ENCODE measurements around the gene SLC24A4.

SLC24A4 gene

GRCh38 chr14:92435154-92435553 lies 112.2 kb downstream of the SLC24A4 start:
- no peak overlapping the region for H2AK5ac ChIP-seq (ENCODE audit: low read depth, low read length)
- H4K91ac ChIP-seq (ENCODE audit: low read depth, low read length, poor library complexity) = no peak overlapping the region
- H2AFZ ChIP-seq (ENCODE audit: low read length) = no peak overlapping the region
- no peak overlapping the region for H3K4me3 ChIP-seq (ENCODE audit: low read length in 2 of 2)
- H3K27ac ChIP-seq (replicated peaks; ENCODE audit: low read length) = no peak overlapping the region
- H3K18ac ChIP-seq (ENCODE audit: low read length) = no peak overlapping the region
- H2BK5ac ChIP-seq (ENCODE audit: low read length) = no peak overlapping the region
- no peak overlapping the region for H3K4ac ChIP-seq (ENCODE audit: low read length)
- no peak overlapping the region for H2BK12ac ChIP-seq (ENCODE audit: low read length)
- no peak overlapping the region for H3K9ac ChIP-seq (ENCODE audit: low read depth, low read length, poor library complexity)
- no peak overlapping the region for H3K4me2 ChIP-seq (ENCODE audit: insufficient read depth, low read length, poor library complexity, severe bottlenecking)
- H2BK15ac ChIP-seq (ENCODE audit: low read length) = no peak overlapping the region
- H4K8ac ChIP-seq (ENCODE audit: low read depth, low read length) = no peak overlapping the region
- H3K27me3 ChIP-seq (ENCODE audit: control insufficient read depth in 3 of 3, insufficient read depth in 3 of 3, low read depth in 1 of 3, low read length in 3 of 3) = no peaks in the 10 kb centered on the region
- no peaks in the 10 kb centered on the region for H3K9me3 ChIP-seq (replicated peaks in 1 of 2; ENCODE audit: control insufficient read depth in 2 of 2, insufficient read depth in 1 of 2, low read depth in 1 of 2, low read length in 2 of 2)
- H3K14ac ChIP-seq (ENCODE audit: low read length) = no peak overlapping the region
- no peak overlapping the region for H2BK120ac ChIP-seq (ENCODE audit: low read depth, low read length)
- H3K79me1 ChIP-seq (ENCODE audit: low read depth, low read length) = no peaks in the 10 kb centered on the region
- no peak overlapping the region for H3K23ac ChIP-seq (ENCODE audit: low read depth, low read length, poor library complexity)
- no peak for DNase-seq (ENCODE audit: low spot score)
- H3K4me1 ChIP-seq (ENCODE audit: control insufficient read depth in 2 of 2, insufficient read depth in 1 of 2, low read depth in 1 of 2, low read length in 2 of 2) = no peaks in the 10 kb centered on the region
- H3K36me3 ChIP-seq (replicated peaks in 1 of 2; ENCODE audit: control insufficient read depth in 2 of 2, insufficient read depth in 2 of 2, low read length in 2 of 2) = no peaks in the 10 kb centered on the region

- no peak overlapping the region for H2BK120ac ChIP-seq (ENCODE audit: low read depth, low read length)
- H2AK5ac ChIP-seq (ENCODE audit: low read depth, low read length) = no peak overlapping the region
- no peak overlapping the region for H2BK12ac ChIP-seq (ENCODE audit: low read length)
- H2BK15ac ChIP-seq (ENCODE audit: low read length) = no peak overlapping the region
- H4K8ac ChIP-seq (ENCODE audit: low read depth, low read length) = no peak overlapping the region
- H3K4me1 ChIP-seq (ENCODE audit: control insufficient read depth in 2 of 2, insufficient read depth in 1 of 2, low read depth in 1 of 2, low read length in 2 of 2) = no peaks in the 10 kb centered on the region
- H2BK5ac ChIP-seq (ENCODE audit: low read length) = no peak overlapping the region
- no peak overlapping the region for H3K4me2 ChIP-seq (ENCODE audit: insufficient read depth, low read length, poor library complexity, severe bottlenecking)
- no peak for DNase-seq (ENCODE audit: low spot score)
- H3K4me3 ChIP-seq (ENCODE audit: low read length in 2 of 2) = no peak overlapping the region
- H2AFZ ChIP-seq (ENCODE audit: low read length) = no peak overlapping the region
- WGBS, 2 donors (ENCODE audit: extremely low coverage in 2 of 2, insufficient read length in 2 of 2, insufficient replicate concordance in 1 of 2) = no CpG with 5 or more reads among the region's 10 CpGs
- no peak overlapping the region for H3K27ac ChIP-seq (replicated peaks; ENCODE audit: low read length)
- H3K9me3 ChIP-seq (replicated peaks in 1 of 2; ENCODE audit: control insufficient read depth in 2 of 2, insufficient read depth in 1 of 2, low read depth in 1 of 2, low read length in 2 of 2) = no peaks in the 10 kb centered on the region
- no peaks in the 10 kb centered on the region for H3K36me3 ChIP-seq (replicated peaks in 1 of 2; ENCODE audit: control insufficient read depth in 2 of 2, insufficient read depth in 2 of 2, low read length in 2 of 2)
- H4K91ac ChIP-seq (ENCODE audit: low read depth, low read length, poor library complexity) = no peak overlapping the region
- H3K27me3 ChIP-seq (ENCODE audit: control insufficient read depth in 3 of 3, insufficient read depth in 3 of 3, low read depth in 1 of 3, low read length in 3 of 3) = no peaks in the 10 kb centered on the region
- H3K23ac ChIP-seq (ENCODE audit: low read depth, low read length, poor library complexity) = no peak overlapping the region
- H3K14ac ChIP-seq (ENCODE audit: low read length) = no peak overlapping the region
- H3K9ac ChIP-seq (ENCODE audit: low read depth, low read length, poor library complexity) = no peak overlapping the region
- no peak overlapping the region for H3K4ac ChIP-seq (ENCODE audit: low read length)
- H3K18ac ChIP-seq (ENCODE audit: low read length) = no peak overlapping the region
- no peaks in the 10 kb centered on the region for H3K79me1 ChIP-seq (ENCODE audit: low read depth, low read length)
These were observed 113.3 kb downstream of the SLC24A4 start for GRCh38 chr14:92436115-92436776.

GRCh38 chr14:92437309-92437708 lies 114.3 kb downstream of the SLC24A4 start:
- no peak overlapping the region for H2BK5ac ChIP-seq (ENCODE audit: low read length)
- no peak overlapping the region for H3K4ac ChIP-seq (ENCODE audit: low read length)
- no peak overlapping the region for H2AK5ac ChIP-seq (ENCODE audit: low read depth, low read length)
- no peaks in the 10 kb centered on the region for H3K4me1 ChIP-seq (ENCODE audit: control insufficient read depth in 2 of 2, insufficient read depth in 1 of 2, low read depth in 1 of 2, low read length in 2 of 2)
- no peak overlapping the region for H4K8ac ChIP-seq (ENCODE audit: low read depth, low read length)
- H4K91ac ChIP-seq (ENCODE audit: low read depth, low read length, poor library complexity) = no peak overlapping the region
- H3K14ac ChIP-seq (ENCODE audit: low read length) = no peak overlapping the region
- H2BK120ac ChIP-seq (ENCODE audit: low read depth, low read length) = no peak overlapping the region
- no peaks in the 10 kb centered on the region for H3K36me3 ChIP-seq (replicated peaks in 1 of 2; ENCODE audit: control insufficient read depth in 2 of 2, insufficient read depth in 2 of 2, low read length in 2 of 2)
- no peak overlapping the region for H3K18ac ChIP-seq (ENCODE audit: low read length)
- no peaks in the 10 kb centered on the region for H3K27me3 ChIP-seq (ENCODE audit: control insufficient read depth in 3 of 3, insufficient read depth in 3 of 3, low read depth in 1 of 3, low read length in 3 of 3)
- no CpG with 5 or more reads among the region's 5 CpGs for WGBS, 2 donors (ENCODE audit: extremely low coverage in 2 of 2, insufficient read length in 2 of 2, insufficient replicate concordance in 1 of 2)
- H3K4me2 ChIP-seq (ENCODE audit: insufficient read depth, low read length, poor library complexity, severe bottlenecking) = no peak overlapping the region
- no peak overlapping the region for H2BK12ac ChIP-seq (ENCODE audit: low read length)
- no peak overlapping the region for H2BK15ac ChIP-seq (ENCODE audit: low read length)
- H3K9ac ChIP-seq (ENCODE audit: low read depth, low read length, poor library complexity) = no peak overlapping the region
- H3K23ac ChIP-seq (ENCODE audit: low read depth, low read length, poor library complexity) = no peak overlapping the region
- H2AFZ ChIP-seq (ENCODE audit: low read length) = no peak overlapping the region
- H3K27ac ChIP-seq (replicated peaks; ENCODE audit: low read length) = no peak overlapping the region
- no peaks in the 10 kb centered on the region for H3K79me1 ChIP-seq (ENCODE audit: low read depth, low read length)
- no peaks in the 10 kb centered on the region for H3K9me3 ChIP-seq (replicated peaks in 1 of 2; ENCODE audit: control insufficient read depth in 2 of 2, insufficient read depth in 1 of 2, low read depth in 1 of 2, low read length in 2 of 2)
- no peak overlapping the region for H3K4me3 ChIP-seq (ENCODE audit: low read length in 2 of 2)
- DNase-seq (ENCODE audit: low spot score) = no peak

GRCh38 chr14:92437729-92438285 lies 114.8 kb downstream of the SLC24A4 start:
- no CpG with 5 or more reads among the region's 12 CpGs for WGBS, 2 donors (ENCODE audit: extremely low coverage in 2 of 2, insufficient read length in 2 of 2, insufficient replicate concordance in 1 of 2)
- Histone ChIP-seq H3K4me1 (ENCODE audit: control insufficient read depth in 2 of 2, insufficient read depth in 1 of 2, low read depth in 1 of 2, low read length in 2 of 2) (no peaks in the 10 kb centered on the region), H4K8ac (ENCODE audit: low read depth, low read length) (no peak overlapping the region), H3K27me3 (ENCODE audit: control insufficient read depth in 3 of 3, insufficient read depth in 3 of 3, low read depth in 1 of 3, low read length in 3 of 3) (no peaks in the 10 kb centered on the region), H2BK12ac (ENCODE audit: low read length) (no peak overlapping the region), H3K79me1 (ENCODE audit: low read depth, low read length) (no peaks in the 10 kb centered on the region), H2AK5ac (ENCODE audit: low read depth, low read length) (no peak overlapping the region), H3K18ac (ENCODE audit: low read length) (no peak overlapping the region), H2BK120ac (ENCODE audit: low read depth, low read length) (no peak overlapping the region), H3K14ac (ENCODE audit: low read length) (no peak overlapping the region), H3K27ac (replicated peaks; ENCODE audit: low read length) (no peak overlapping the region), H4K91ac (ENCODE audit: low read depth, low read length, poor library complexity) (no peak overlapping the region), H3K9me3 (replicated peaks in 1 of 2; ENCODE audit: control insufficient read depth in 2 of 2, insufficient read depth in 1 of 2, low read depth in 1 of 2, low read length in 2 of 2) (no peaks in the 10 kb centered on the region), H3K9ac (ENCODE audit: low read depth, low read length, poor library complexity) (no peak overlapping the region), H2BK5ac (ENCODE audit: low read length) (no peak overlapping the region), H2BK15ac (ENCODE audit: low read length) (no peak overlapping the region), H3K36me3 (replicated peaks in 1 of 2; ENCODE audit: control insufficient read depth in 2 of 2, insufficient read depth in 2 of 2, low read length in 2 of 2) (no peaks in the 10 kb centered on the region), H2AFZ (ENCODE audit: low read length) (no peak overlapping the region), H3K4me3 (ENCODE audit: low read length in 2 of 2) (no peak overlapping the region), H3K4me2 (ENCODE audit: insufficient read depth, low read length, poor library complexity, severe bottlenecking) (no peak overlapping the region), H3K4ac (ENCODE audit: low read length) (no peak overlapping the region), H3K23ac (ENCODE audit: low read depth, low read length, poor library complexity) (no peak overlapping the region)
- DNase-seq (ENCODE audit: low spot score) = no peak
